Dedifferentiated amniotic fluid mesenchymal stem cell (primary cell): Measurements from ENCODE around the gene NHERF2.

ENCODE experiments used
- DNase-seq: peaks from one replicate; pipeline ENCODE4 v3.0.0-alpha.2; 2016; ENCODE audit errors: extremely low spot score

The NHERF2 gene

GRCh38 chr16:1991135-1991551 is 35.6 kb upstream of the NHERF2 start:
- DNase-seq: no peak

GRCh38 chr16:1991588-1991947 is 35.1 kb upstream of the NHERF2 start:
- DNase-seq: no peak

- peak; percentile 76 for DNase-seq
Observed at GRCh38 chr16:1991948-1992703, 34.6 kb upstream of the NHERF2 start.

- DNase-seq: no peak
Observed at GRCh38 chr16:1992704-1993317, 33.9 kb upstream of the NHERF2 start.

- no peak for DNase-seq
Observed at GRCh38 chr16:1993731-1994131, 33.0 kb upstream of the NHERF2 start.

GRCh38 chr16:1997494-1998359 is 29.0 kb upstream of the NHERF2 start:
- no peak for DNase-seq

- DNase-seq: no peak
Observed at GRCh38 chr16:1998360-1998835, 28.3 kb upstream of the NHERF2 start.

- no peak for DNase-seq
Observed at GRCh38 chr16:1998852-1999801, 27.6 kb upstream of the NHERF2 start.

- DNase-seq: no peak
Observed at GRCh38 chr16:1999866-2000514, 26.7 kb upstream of the NHERF2 start.

GRCh38 chr16:2001035-2001434 is 25.7 kb upstream of the NHERF2 start:
- DNase-seq: no peak

GRCh38 chr16:2001456-2002355 is 25.0 kb upstream of the NHERF2 start:
- DNase-seq: no peak

- DNase-seq: no peak
Observed at GRCh38 chr16:2002406-2003230, 24.1 kb upstream of the NHERF2 start.

GRCh38 chr16:2003231-2003826 is 23.4 kb upstream of the NHERF2 start:
- no peak for DNase-seq

- DNase-seq: peak; percentile 71
Observed at GRCh38 chr16:2003827-2004641, 22.7 kb upstream of the NHERF2 start.

- no peak for DNase-seq
Observed at GRCh38 chr16:2004795-2005517, 21.7 kb upstream of the NHERF2 start.

- DNase-seq: no peak
Observed at GRCh38 chr16:2005646-2006045, 21.1 kb upstream of the NHERF2 start.

GRCh38 chr16:2006317-2006716 is 20.4 kb upstream of the NHERF2 start:
- no peak for DNase-seq
